ENCODE results near the gene USP3. TPM values are rescaled to one million over a fixed set of nuclear protein-coding genes. Genes with fewer than 3 reads are reported as not detected.

The USP3 gene
- total and polyA plus RNA-seq, 2 of the 13 experiments (the other 11 are each of a cell fraction or from before 2014, with no cell fraction given): 14.3 to 61.2 TPM

GRCh38 chr15:63473007-63473748, 31.2 kb upstream of the USP3 start (continued):
- no peak for TF ChIP-seq IRF1 (CRISPR knock-in tag; IDR thresholded peaks at IDR 0.05; ENCODE audit: low read depth)
- peak; percentile 55; the same call in 1 of the 2 replicates for TF ChIP-seq MIER3 (CRISPR knock-in tag; IDR thresholded peaks at IDR 0.05; ENCODE audit: borderline replicate concordance)
- TF ChIP-seq, protein P1, sequence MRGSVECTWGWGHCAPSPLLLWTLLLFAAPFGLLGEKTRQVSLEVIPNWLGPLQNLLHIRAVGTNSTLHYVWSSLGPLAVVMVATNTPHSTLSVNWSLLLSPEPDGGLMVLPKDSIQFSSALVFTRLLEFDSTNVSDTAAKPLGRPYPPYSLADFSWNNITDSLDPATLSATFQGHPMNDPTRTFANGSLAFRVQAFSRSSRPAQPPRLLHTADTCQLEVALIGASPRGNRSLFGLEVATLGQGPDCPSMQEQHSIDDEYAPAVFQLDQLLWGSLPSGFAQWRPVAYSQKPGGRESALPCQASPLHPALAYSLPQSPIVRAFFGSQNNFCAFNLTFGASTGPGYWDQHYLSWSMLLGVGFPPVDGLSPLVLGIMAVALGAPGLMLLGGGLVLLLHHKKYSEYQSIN (CRISPR knock-in tag; IDR thresholded peaks at IDR 0.05; ENCODE audit: borderline replicate concordance): no peak
- TF ChIP-seq PBX3 (CRISPR knock-in tag; IDR thresholded peaks at IDR 0.05; ENCODE audit: borderline replicate concordance): no peak
- TF ChIP-seq HES4 (CRISPR knock-in tag; IDR thresholded peaks at IDR 0.05; ENCODE audit: borderline replicate concordance): no peak
- no peak for TF ChIP-seq ZNF572 (CRISPR knock-in tag; IDR thresholded peaks at IDR 0.05)
- TF ChIP-seq STAT6 (CRISPR knock-in tag; IDR thresholded peaks at IDR 0.05; ENCODE audit: borderline replicate concordance): no peak
- 0 out of 2 replicates have a peak, but pooled peaks have one; percentile 76 for TF ChIP-seq TP53 (CRISPR knock-in tag; conservative IDR thresholded peaks at IDR 0.05)
- 0 out of 2 replicates have a peak, but pooled peaks have one; percentile 48 for TF ChIP-seq KDM1A (CRISPR knock-in tag; IDR thresholded peaks at IDR 0.05)
- TF ChIP-seq ZNF281 (CRISPR knock-in tag; IDR thresholded peaks at IDR 0.05; ENCODE audit: borderline replicate concordance): peak; percentile 29; the same call in 1 of the 2 replicates
- TF ChIP-seq SNRNP70 (IDR thresholded peaks at IDR 0.05; ENCODE audit: low read depth, low read length): no peak
- TF ChIP-seq TCF7 (IDR thresholded peaks at IDR 0.05; ENCODE audit: low read depth): peak; percentile 83
- TF ChIP-seq ZNF781 (CRISPR knock-in tag; IDR thresholded peaks at IDR 0.05; ENCODE audit: borderline replicate concordance, not compliant biosample characterization): no peak
- TF ChIP-seq SIX1 (CRISPR knock-in tag; IDR thresholded peaks at IDR 0.05; ENCODE audit: borderline replicate concordance): peak; percentile 82
- TF ChIP-seq POGZ (CRISPR knock-in tag; IDR thresholded peaks at IDR 0.05): peak; percentile 80
- TF ChIP-seq KDM6A (CRISPR knock-in tag; IDR thresholded peaks at IDR 0.05; ENCODE audit: low read depth): 0 out of 2 replicates have a peak, but pooled peaks have one; percentile 28
- TF ChIP-seq EEA1 (CRISPR knock-in tag; IDR thresholded peaks at IDR 0.05; ENCODE audit: borderline replicate concordance): no peak
- TF ChIP-seq ZBTB7B (CRISPR knock-in tag; IDR thresholded peaks at IDR 0.05): peak; percentile 30; the same call in 1 of the 2 replicates
- TF ChIP-seq SMARCE1 (IDR thresholded peaks at IDR 0.05; ENCODE audit: borderline replicate concordance): no peak
- TF ChIP-seq ZNF136 (CRISPR knock-in tag; IDR thresholded peaks at IDR 0.05; ENCODE audit: low read depth): no peak
- TF ChIP-seq CBFB (CRISPR knock-in tag; IDR thresholded peaks at IDR 0.05): peak; percentile 82

Measured in HepG2 (cell line).